Endothelial cell of umbilical vein (primary cell): Measurements from ENCODE around the gene SLC25A45.

Experiments used
- CTCF ChIP-seq, 2 donors: IDR thresholded peaks; 1 replicate in 1 of 2; 2 replicates in 1 of 2; pipeline ENCODE4 v1.5.1; 2011; ENCODE audit warnings: low read length in 2 of 2, mild to moderate bottlenecking in 2 of 2, moderate library complexity in 2 of 2, control low read depth in 1 of 2, inconsistent platforms in 1 of 2, low read depth in 1 of 2; ENCODE audit not compliant: insufficient read depth in 1 of 2; ENCODE audit errors: extremely low read depth in 1 of 2
- EZH2 ChIP-seq: IDR thresholded peaks from 2 replicates; pipeline ENCODE4 v1.6.1; 2012; ENCODE audit warnings: borderline replicate concordance, low read depth, mild to moderate bottlenecking, moderate library complexity, low read length, inconsistent platforms; ENCODE audit not compliant: severe bottlenecking
- FOS ChIP-seq: IDR thresholded peaks from 2 replicates; pipeline ENCODE4 v1.6.1; 2011; ENCODE audit warnings: mild to moderate bottlenecking, low read length, moderate library complexity, borderline replicate concordance; ENCODE audit not compliant: insufficient read depth
- GATA2 ChIP-seq: IDR thresholded peaks from 2 replicates; pipeline ENCODE4 v1.7.0; 2011; ENCODE audit warnings: low read depth, mild to moderate bottlenecking, moderate library complexity, mixed read lengths, low read length; ENCODE audit not compliant: insufficient read length, insufficient read depth
- MAX ChIP-seq: IDR thresholded peaks from 2 replicates; pipeline ENCODE4 v1.6.1; 2011; ENCODE audit not compliant: insufficient read depth, insufficient read length
- MYC ChIP-seq: IDR thresholded peaks from one replicate; pipeline ENCODE4 v1.6.1; 2011; ENCODE audit warnings: mild to moderate bottlenecking, low read depth, low read length
- POLR2A ChIP-seq: IDR thresholded peaks from 2 replicates; pipeline ENCODE4 v1.6.1; 2012; ENCODE audit warnings: low read depth, mild to moderate bottlenecking, control low read depth, low read length
- POLR2AphosphoS5 ChIP-seq: IDR thresholded peaks from 2 replicates; pipeline ENCODE4 v1.6.1; 2012; ENCODE audit warnings: low read depth, mild to moderate bottlenecking, control low read depth, low read length, moderate library complexity; ENCODE audit not compliant: insufficient read depth

- TF ChIP-seq CTCF (IDR thresholded peaks at IDR 0.05; ENCODE audit: extremely low read depth in 1 of 2, insufficient read depth in 1 of 2, low read depth in 1 of 2, low read length in 2 of 2) (no peak), POLR2A (no peak), EZH2 (no peak), POLR2AphosphoS5 (no peak), MYC (no peak), MAX (no peak), GATA2 (no peak), FOS (no peak)
Measured at GRCh38 chr11:65334696-65335295, 47.6 kb downstream of the SLC25A45 start.
